MM.1S (cell line): Measurements from ENCODE around the gene SLX4IP.

Experiments used
- DNase-seq: peaks from one replicate; pipeline ENCODE4 v3.0.0-alpha.2; 2015
- H2AFZ ChIP-seq: fragments of 300-600 bp; sonication (generic); 2 replicates; pipeline ENCODE4 v1.6.0; 2016; ENCODE audit warnings: antibody characterized with exemption, low read length
- H3F3A ChIP-seq: fragments of 300-600 bp; sonication (generic); 2 replicates; pipeline ENCODE4 v1.6.1; 2016; ENCODE audit warnings: mild to moderate bottlenecking, antibody characterized with exemption, low read length, moderate library complexity, mixed read lengths; ENCODE audit not compliant: insufficient read depth
- H3K27ac ChIP-seq: fragments of 300-600 bp; sonication (generic); 2 replicates; pipeline ENCODE4 v1.5.1; 2016; ENCODE audit warnings: mild to moderate bottlenecking, low read length
- H3K27me3 ChIP-seq: fragments of 300-600 bp; sonication (generic); replicated peaks from 2 replicates; pipeline ENCODE4 v1.6.0; 2016; ENCODE audit warnings: low read length; ENCODE audit not compliant: insufficient read depth
- H3K36me3 ChIP-seq: fragments of 300-600 bp; sonication (generic); replicated peaks from 2 replicates; pipeline ENCODE4 v1.6.1; 2016; ENCODE audit warnings: mild to moderate bottlenecking, low read length, mixed read lengths; ENCODE audit not compliant: insufficient read depth
- H3K4me1 ChIP-seq: fragments of 300-600 bp; sonication (generic); 2 replicates; pipeline ENCODE4 v1.6.1; 2016; ENCODE audit warnings: low read length, mixed read lengths
- H3K4me2 ChIP-seq: fragments of 300-600 bp; sonication (generic); 2 replicates; pipeline ENCODE4 v1.6.0; 2016; ENCODE audit warnings: low read depth, low read length
- H3K4me3 ChIP-seq: fragments of 300-600 bp; sonication (generic); 2 replicates; pipeline ENCODE4 v1.5.1; 2016; ENCODE audit warnings: low read length, mixed read lengths
- H3K79me2 ChIP-seq: fragments of 300-600 bp; sonication (generic); 2 replicates; pipeline ENCODE4 v1.6.1; 2016; ENCODE audit warnings: mixed run types, low read length, mixed read lengths
- H3K9ac ChIP-seq: fragments of 300-600 bp; sonication (generic); 2 replicates; pipeline ENCODE4 v1.6.1; 2016; ENCODE audit warnings: low read length, mixed read lengths
- H3K9me2 ChIP-seq: fragments of 300-600 bp; sonication (generic); replicated peaks from 2 replicates; pipeline ENCODE4 v1.6.1; 2016; ENCODE audit warnings: mild to moderate bottlenecking, low read length, mixed read lengths; ENCODE audit not compliant: insufficient read depth
- H3K9me3 ChIP-seq: fragments of 300-600 bp; sonication (generic); replicated peaks from 2 replicates; pipeline ENCODE4 v1.6.1; 2016; ENCODE audit warnings: mild to moderate bottlenecking, low read length, mixed read lengths; ENCODE audit not compliant: insufficient read depth
- H4K20me1 ChIP-seq: fragments of 300-600 bp; sonication (generic); 2 replicates; pipeline ENCODE4 v1.6.1; 2016; ENCODE audit warnings: mild to moderate bottlenecking, low read length, moderate library complexity, mixed read lengths; ENCODE audit not compliant: insufficient read depth
- EZH2 ChIP-seq: fragments of 300-600 bp; sonication (generic); optimal IDR thresholded peaks from 2 replicates; pipeline ENCODE3; 2017; ENCODE audit warnings: low read depth, mild to moderate bottlenecking, antibody characterized with exemption, low read length, mixed read lengths
- EZH2phosphoT487 ChIP-seq: fragments of 300-600 bp; sonication (generic); IDR thresholded peaks from 2 replicates; pipeline ENCODE4 v1.6.1; 2018; ENCODE audit warnings: antibody characterized with exemption, low read length
- TF ChIP-seq, protein P1 (sequence below): fragments of 300-600 bp; sonication (generic); IDR thresholded peaks from 2 replicates; pipeline ENCODE4 v1.5.1; 2016; ENCODE audit warnings: antibody characterized with exemption, low read length, mixed read lengths

The SLX4IP gene

DNA sequence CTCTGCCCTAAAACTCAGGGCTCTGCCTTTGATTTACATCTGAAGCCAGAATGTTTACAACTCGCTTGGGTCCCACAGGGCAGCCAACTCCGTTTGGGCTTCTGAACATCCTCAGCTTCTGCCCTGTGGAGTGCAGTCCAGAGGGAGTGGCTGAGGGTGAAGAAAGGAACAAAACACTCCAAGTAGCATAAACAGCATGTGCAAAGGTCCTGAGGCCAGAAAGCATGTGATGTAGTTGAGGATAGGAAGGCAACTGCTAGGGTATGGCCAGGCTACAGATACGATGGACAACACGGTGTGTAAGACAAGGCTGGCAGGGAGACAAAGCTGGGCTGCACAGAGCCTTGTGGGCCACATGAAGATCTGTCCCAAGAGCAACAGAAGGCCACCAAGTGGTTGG, 226.2 kb downstream of the SLX4IP start:
- no peaks in the 10 kb centered on the region for H3K9me3 ChIP-seq
- no peak overlapping the region for H2AFZ ChIP-seq
- H3K9ac ChIP-seq: no peak overlapping the region
- peaks cover 21% of the 10 kb centered on the region for H3K79me2 ChIP-seq
- TF ChIP-seq EZH2 (no peak), EZH2phosphoT487 (no peak)
- TF ChIP-seq, protein P1, sequence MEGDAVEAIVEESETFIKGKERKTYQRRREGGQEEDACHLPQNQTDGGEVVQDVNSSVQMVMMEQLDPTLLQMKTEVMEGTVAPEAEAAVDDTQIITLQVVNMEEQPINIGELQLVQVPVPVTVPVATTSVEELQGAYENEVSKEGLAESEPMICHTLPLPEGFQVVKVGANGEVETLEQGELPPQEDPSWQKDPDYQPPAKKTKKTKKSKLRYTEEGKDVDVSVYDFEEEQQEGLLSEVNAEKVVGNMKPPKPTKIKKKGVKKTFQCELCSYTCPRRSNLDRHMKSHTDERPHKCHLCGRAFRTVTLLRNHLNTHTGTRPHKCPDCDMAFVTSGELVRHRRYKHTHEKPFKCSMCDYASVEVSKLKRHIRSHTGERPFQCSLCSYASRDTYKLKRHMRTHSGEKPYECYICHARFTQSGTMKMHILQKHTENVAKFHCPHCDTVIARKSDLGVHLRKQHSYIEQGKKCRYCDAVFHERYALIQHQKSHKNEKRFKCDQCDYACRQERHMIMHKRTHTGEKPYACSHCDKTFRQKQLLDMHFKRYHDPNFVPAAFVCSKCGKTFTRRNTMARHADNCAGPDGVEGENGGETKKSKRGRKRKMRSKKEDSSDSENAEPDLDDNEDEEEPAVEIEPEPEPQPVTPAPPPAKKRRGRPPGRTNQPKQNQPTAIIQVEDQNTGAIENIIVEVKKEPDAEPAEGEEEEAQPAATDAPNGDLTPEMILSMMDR: no peak
- DNase-seq: no peak
- H3F3A ChIP-seq: no peaks in the 10 kb centered on the region
- no peak overlapping the region for H3K4me3 ChIP-seq
- no peak overlapping the region for H3K4me2 ChIP-seq
- H3K36me3 ChIP-seq: peaks cover 5% of the 10 kb centered on the region; the same call in 1 of the 2 replicates
- no peaks in the 10 kb centered on the region for H3K27me3 ChIP-seq
- no peaks in the 10 kb centered on the region for H3K9me2 ChIP-seq
- no peak overlapping the region for H3K27ac ChIP-seq
- no peaks in the 10 kb centered on the region for H4K20me1 ChIP-seq
- no peaks in the 10 kb centered on the region for H3K4me1 ChIP-seq

DNA sequence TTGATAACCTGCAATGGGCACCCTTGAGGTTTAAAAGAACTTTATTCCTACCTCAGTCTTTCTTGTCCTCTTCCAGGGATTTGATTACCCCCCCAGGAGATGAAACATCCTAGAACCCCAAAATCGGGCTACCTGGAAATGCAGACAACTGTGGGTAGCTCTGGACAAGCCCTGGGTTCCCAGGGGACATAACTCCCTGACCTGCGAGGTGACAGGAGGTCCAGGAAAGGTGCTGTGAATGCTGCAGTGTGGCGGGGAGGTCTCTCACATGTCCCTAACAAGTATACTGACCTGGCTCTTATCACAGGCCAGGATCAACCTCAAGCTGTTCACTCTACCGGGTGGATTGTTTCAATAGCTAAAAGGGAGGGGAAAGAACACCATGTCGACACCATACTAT, 227.0 kb downstream of the SLX4IP start:
- Histone ChIP-seq H3K4me3 (no peak overlapping the region), H3K27me3 (no peaks in the 10 kb centered on the region), H3K9ac (no peak overlapping the region), H3K27ac (no peak overlapping the region), H2AFZ (no peak overlapping the region), H3F3A (no peaks in the 10 kb centered on the region), H3K79me2 (peaks cover 30% of the 10 kb centered on the region), H3K4me2 (no peak overlapping the region), H3K9me3 (no peaks in the 10 kb centered on the region), H3K9me2 (no peaks in the 10 kb centered on the region), H3K4me1 (no peaks in the 10 kb centered on the region), H4K20me1 (no peaks in the 10 kb centered on the region), H3K36me3 (peaks cover 5% of the 10 kb centered on the region; the same call in 1 of the 2 replicates)
- TF ChIP-seq EZH2phosphoT487: no peak
- DNase-seq: no peak

DNA sequence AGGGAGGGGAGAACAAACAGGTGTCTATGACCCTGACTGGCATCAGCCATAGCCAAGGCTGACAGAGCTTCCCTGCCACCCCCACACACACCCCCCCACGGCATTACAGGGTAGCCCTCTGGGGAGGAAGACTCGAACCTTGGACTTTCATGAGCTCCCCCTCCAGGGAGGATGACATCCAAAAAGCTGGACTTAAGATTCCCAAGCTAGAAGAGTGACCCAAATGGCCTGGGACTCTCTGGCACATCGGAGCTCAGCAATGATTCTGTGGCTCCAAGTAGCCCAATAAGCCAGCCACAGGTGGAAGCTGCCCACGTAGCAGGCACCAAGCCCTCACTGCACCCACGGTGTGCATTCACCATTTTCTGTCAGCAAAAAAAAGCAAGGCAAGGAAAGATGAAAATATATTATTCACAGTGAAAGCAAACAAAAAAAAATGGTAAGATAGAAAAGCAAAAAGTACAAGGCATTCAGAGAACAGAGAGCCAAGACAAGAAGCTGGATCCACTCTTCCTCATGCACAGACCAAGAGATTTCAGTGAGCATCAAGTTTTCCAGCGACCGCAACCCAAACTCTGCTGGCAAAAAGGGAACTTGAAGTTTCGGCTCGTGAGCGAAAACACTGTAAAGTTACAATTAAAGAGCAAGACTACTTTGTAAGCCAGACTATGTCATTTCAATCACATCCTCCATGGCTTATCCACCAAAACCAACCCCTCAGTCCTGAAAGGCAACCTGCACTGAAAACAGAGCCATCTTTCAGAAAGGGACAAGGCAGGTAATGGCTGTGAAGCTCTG, 227.8 kb downstream of the SLX4IP start:
- Histone ChIP-seq H3K4me3 (no peak overlapping the region), H3K4me1 (no peaks in the 10 kb centered on the region), H3F3A (no peaks in the 10 kb centered on the region), H3K27ac (no peak overlapping the region), H2AFZ (no peak overlapping the region), H3K27me3 (no peaks in the 10 kb centered on the region), H3K79me2 (peaks cover 37% of the 10 kb centered on the region), H3K9me3 (no peaks in the 10 kb centered on the region), H4K20me1 (no peaks in the 10 kb centered on the region), H3K36me3 (peaks cover 5% of the 10 kb centered on the region; the same call in 1 of the 2 replicates), H3K4me2 (no peak overlapping the region), H3K9me2 (no peaks in the 10 kb centered on the region), H3K9ac (no peak overlapping the region)
- TF ChIP-seq EZH2 (no peak), EZH2phosphoT487 (no peak)
- TF ChIP-seq, protein P1: no peak
- no peak for DNase-seq

DNA sequence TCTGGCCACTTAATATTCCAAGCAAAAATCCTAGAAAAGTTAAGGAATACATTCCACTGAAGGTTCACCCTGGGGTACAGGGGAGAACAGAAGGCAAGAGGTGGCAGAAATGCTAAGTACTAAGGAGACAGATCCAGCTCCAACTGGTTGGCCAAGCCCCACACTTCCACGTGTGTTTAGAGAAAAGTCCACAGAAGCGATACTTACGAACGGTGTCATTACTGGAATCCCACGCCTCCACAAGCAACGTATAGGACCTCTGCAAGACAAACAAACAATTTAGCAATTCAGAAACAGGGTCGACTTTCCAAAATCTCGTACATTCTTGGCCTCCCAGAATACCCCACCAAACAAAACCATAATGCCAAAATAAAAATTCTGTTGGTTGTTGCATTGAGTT, 228.7 kb downstream of the SLX4IP start:
- no peak overlapping the region for H3K4me3 ChIP-seq
- peaks cover 46% of the 10 kb centered on the region for H3K79me2 ChIP-seq
- no peaks in the 10 kb centered on the region for H3K9me2 ChIP-seq
- H3K36me3 ChIP-seq: peaks cover 5% of the 10 kb centered on the region; the same call in 1 of the 2 replicates
- no peak for TF ChIP-seq EZH2
- TF ChIP-seq, protein P1: no peak
- TF ChIP-seq EZH2phosphoT487: no peak
- H3K4me1 ChIP-seq: no peaks in the 10 kb centered on the region
- H4K20me1 ChIP-seq: no peaks in the 10 kb centered on the region
- no peaks in the 10 kb centered on the region for H3K27me3 ChIP-seq
- no peak overlapping the region for H3K9ac ChIP-seq
- H3K4me2 ChIP-seq: no peak overlapping the region
- no peak overlapping the region for H2AFZ ChIP-seq
- H3K9me3 ChIP-seq: no peaks in the 10 kb centered on the region
- DNase-seq: no peak
- H3K27ac ChIP-seq: no peak overlapping the region
- no peaks in the 10 kb centered on the region for H3F3A ChIP-seq
